SH-SY5Y (cell line): ENCODE results near the gene C19orf73.

Experiments
- GATA2 ChIP-seq: IDR thresholded peaks from 2 replicates; pipeline ENCODE4 v1.6.1; 2011; ENCODE audit warnings: mild to moderate bottlenecking, low read depth, low read length
- GATA3 ChIP-seq: IDR thresholded peaks from 2 replicates; pipeline ENCODE4 v1.6.1; 2011; ENCODE audit warnings: low read depth, mild to moderate bottlenecking, low read length, moderate library complexity

DNA sequence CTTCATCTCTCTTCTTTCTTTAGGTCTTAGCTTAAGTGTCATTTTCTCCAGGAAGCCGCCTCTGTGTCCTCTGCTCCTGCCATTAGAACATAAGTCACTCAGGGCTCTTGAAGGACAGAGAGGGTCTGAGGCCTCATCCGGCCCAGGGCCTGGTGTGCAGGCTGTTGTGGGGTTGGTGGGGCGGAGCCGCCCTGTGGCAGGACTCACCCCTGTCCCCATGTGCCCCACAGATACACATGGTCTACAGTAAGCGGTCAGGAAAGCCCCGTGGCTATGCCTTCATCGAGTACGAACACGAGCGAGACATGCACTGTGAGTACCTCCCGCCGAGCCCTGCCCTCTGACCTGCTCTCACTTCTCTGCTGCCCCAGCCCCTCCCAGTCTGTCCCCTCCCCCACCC is 17.8 kb downstream of the C19orf73 start:
- TF ChIP-seq GATA2 (no peak), GATA3 (no peak)
